Measurements from ENCODE around the gene PPIL3.

- TF ChIP-seq CTCF (IDR thresholded peaks at IDR 0.05), result no peak
- no peak for TF ChIP-seq POLR2A (IDR thresholded peaks at IDR 0.05)
Observed at GRCh38 chr2:200834701-200835100, 54.2 kb downstream of the PPIL3 start.

Measured in heart left ventricle (tissue), 13 donors.